Activated T-cell treated with anti-CD3 and anti-CD28 coated beads, Interleukin-2, amount 50 U/mL, for 72 hours (primary cell): ENCODE measurements around the gene G6PC1. TPM values are rescaled to one million over a fixed set of nuclear protein-coding genes. Genes with fewer than 3 reads are reported as not detected.

Source experiments
- total RNA-seq, 2 donors: library from RNA; stranded (reverse); gene quantifications; one replicate each; pipeline ENCODE4 v1.2.3, GENCODE V29; 2022

The G6PC1 gene
- total RNA-seq, 2 donors from 2014 or later: not detected

Other genes with a start within 250 kb of the G6PC1 start
- gene TUBG2, start 241.5 kb upstream of the G6PC1 start, total RNA-seq: 10 to 100 TPM in 1 of 2 donors, 1 to 10 TPM in 1; 8.1 to 11.2 TPM
- gene PLEKHH3, start 223.8 kb upstream of the G6PC1 start, total RNA-seq: 1 to 10 TPM; 1.2 to 1.9 TPM
- under 1 TPM in 1 of 2 donors, not detected in 1; 0.83 TPM for gene CCR10, start 219.0 kb upstream of the G6PC1 start, total RNA-seq
- 1 to 10 TPM in 1 of 2 donors, under 1 TPM in 1; 0.53 to 1.3 TPM for gene CNTNAP1, start 218.3 kb upstream of the G6PC1 start, total RNA-seq
- gene EZH1, start 155.8 kb upstream of the G6PC1 start, total RNA-seq: 10 to 100 TPM; 40.9 to 45.9 TPM
- gene RAMP2, start 139.6 kb upstream of the G6PC1 start, total RNA-seq: not detected
- 10 to 100 TPM; 64.4 to 71.6 TPM for gene VPS25, start 127.3 kb upstream of the G6PC1 start, total RNA-seq
- 1 to 10 TPM; 1.0 to 1.1 TPM for gene WNK4, start 120.2 kb upstream of the G6PC1 start, total RNA-seq
- gene COA3, start 102.1 kb upstream of the G6PC1 start, total RNA-seq: 10 to 100 TPM; 21.9 to 23.9 TPM
- under 1 TPM; 0.22 to 0.32 TPM for gene CNTD1, start 101.9 kb upstream of the G6PC1 start, total RNA-seq
- gene BECN1, start 76.5 kb upstream of the G6PC1 start, total RNA-seq: 100 to 1,000 TPM in 1 of 2 donors, 10 to 100 TPM in 1; 98.4 to 100 TPM
- gene PSME3, start 67.4 kb upstream of the G6PC1 start, total RNA-seq: 10 to 100 TPM; 87.4 to 91.2 TPM
- gene AOC2, start 56.2 kb upstream of the G6PC1 start, total RNA-seq: 10 to 100 TPM in 1 of 2 donors, 1 to 10 TPM in 1; 8.8 to 11.5 TPM
- gene AOC3, start 49.6 kb upstream of the G6PC1 start, total RNA-seq: 1 to 10 TPM; 6.8 to 9.4 TPM
- 10 to 100 TPM; 50.7 to 52.2 TPM for gene AARSD1, start 63.7 kb downstream of the G6PC1 start, total RNA-seq
- gene PTGES3L, start 79.3 kb downstream of the G6PC1 start, total RNA-seq: under 1 TPM; 0.36 to 0.95 TPM
- 10 to 100 TPM in 1 of 2 donors, 1 to 10 TPM in 1; 10.0 to 11.5 TPM for gene RUNDC1, start 79.8 kb downstream of the G6PC1 start, total RNA-seq
- 1,000 to 10,000 TPM; 1,142 to 1,191 TPM for gene RPL27, start 97.6 kb downstream of the G6PC1 start, total RNA-seq
- 10 to 100 TPM; 28.3 to 63.3 TPM for gene IFI35, start 106.0 kb downstream of the G6PC1 start, total RNA-seq
- 10 to 100 TPM; 13.2 to 23.2 TPM for gene VAT1, start 121.6 kb downstream of the G6PC1 start, total RNA-seq
- gene RND2, start 124.4 kb downstream of the G6PC1 start, total RNA-seq: not detected
- 100 to 1,000 TPM; 111 to 137 TPM for gene BRCA1, start 224.6 kb downstream of the G6PC1 start, total RNA-seq